Articular chondrocyte of knee joint (primary cell): ENCODE measurements around the gene XDH. TPM values are rescaled to one million over a fixed set of nuclear protein-coding genes. Genes with fewer than 3 reads are reported as not detected.

Experiments
- total RNA-seq: library from RNA; depleted of rRNA; stranded (reverse); fragments of >200 nt; gene quantifications from 2 replicates; pipeline ENCODE4 v1.2.3, GENCODE V29; 2012

Gene XDH
- under 0.01 and 0.43 TPM in 2 replicates for total RNA-seq

GRCh38 chr2:31414601-31415241 lies at the start of gene XDH:
Gene XDH (minus strand): TSS chr2:31414742. CDS start chr2:31414666, 76 bp downstream.

Other genes with a start within 250 kb of the XDH start
- gene CAPN14, start 197.2 kb downstream of the XDH start, total RNA-seq: 0.11 and 0.13 TPM in 2 replicates
- 10.6 and 13.3 TPM in 2 replicates for gene EHD3, start 180.6 kb downstream of the XDH start, total RNA-seq
- gene SRD5A2, start 166.2 kb upstream of the XDH start, total RNA-seq: not detected in 2 replicates